Measurements from ENCODE around the gene MPPED1. TPM values are rescaled to one million over a fixed set of nuclear protein-coding genes. Genes with fewer than 3 reads are reported as not detected.

MPPED1 gene
- total RNA-seq, 1 experiment from 2014 or later = 0.28 TPM

GRCh38 chr22:43481568-43482317, 69.9 kb downstream of the MPPED1 start:
- Histone ChIP-seq H3K56ac (ENCODE audit: insufficient read length, low read depth, low read length) (no peak overlapping the region), H2BK5ac (ENCODE audit: insufficient read length, low read length) (no peak overlapping the region), H3T11ph (ENCODE audit: low read length) (no peak overlapping the region), H4K8ac (replicated peaks; ENCODE audit: insufficient read length, low read depth, low read length) (no peak overlapping the region), H2AFZ (ENCODE audit: low read length) (no peak overlapping the region), H3K27ac (ENCODE audit: insufficient read length, low read depth, low read length) (no peak overlapping the region), H3K4me2 (ENCODE audit: insufficient read depth, insufficient read length, low read length) (peak overlapping the region; percentile 12), H3K23ac (ENCODE audit: insufficient read length, low read depth, low read length) (no peak overlapping the region), H3K27me3 (ENCODE audit: insufficient read depth, low read length) (no peaks in the 10 kb centered on the region), H3K18ac (ENCODE audit: insufficient read length, low read depth, low read length) (no peak overlapping the region), H4K91ac (ENCODE audit: insufficient read length, low read depth, low read length) (no peak overlapping the region), H3K9me3 (ENCODE audit: control insufficient read depth, low read depth, low read length) (no peaks in the 10 kb centered on the region), H3K4ac (ENCODE audit: low read depth, low read length) (no peak overlapping the region), H2BK12ac (ENCODE audit: insufficient read length, low read depth, low read length) (no peak overlapping the region), H2AK5ac (ENCODE audit: insufficient read length, low read length) (no peak overlapping the region), H3K9ac (ENCODE audit: extremely low read depth, insufficient read length, low read length) (no peak overlapping the region), H3K14ac (ENCODE audit: insufficient read depth, low read length) (no peak overlapping the region), H2BK20ac (ENCODE audit: low read depth, low read length, poor library complexity, severe bottlenecking) (no peak overlapping the region), H3K23me2 (ENCODE audit: insufficient read length, low read depth, low read length, poor library complexity, severe bottlenecking) (no peaks in the 10 kb centered on the region), H2BK15ac (ENCODE audit: low read depth, low read length) (no peak overlapping the region), H4K20me1 (ENCODE audit: control insufficient read depth, insufficient read depth, insufficient read length) (no peaks in the 10 kb centered on the region), H4K5ac (ENCODE audit: insufficient read length, low read depth, low read length) (no peak overlapping the region), H3K79me2 (ENCODE audit: insufficient read depth, low read length) (no peaks in the 10 kb centered on the region), H2BK120ac (ENCODE audit: low read depth, low read length, poor library complexity, severe bottlenecking) (no peak overlapping the region), H3K79me1 (ENCODE audit: insufficient read depth, low read depth, low read length, poor library complexity, severe bottlenecking) (no peaks in the 10 kb centered on the region), H3K4me1 (ENCODE audit: insufficient read depth, low read length) (no peaks in the 10 kb centered on the region)
- no peak overlapping the region for H3K4me3 Mint-ChIP-seq
- H3K4me1 Mint-ChIP-seq = peaks cover 11 to 14% of the 10 kb centered on the region in 2 experiments
- DNase-seq = no peak
- H3K9me3 Mint-ChIP-seq = no peaks in the 10 kb centered on the region
- no peak overlapping the region; a peak in 1 of 7 replicates for H3K27ac Mint-ChIP-seq
- H3K27me3 Mint-ChIP-seq (ENCODE audit: low read depth) = peaks cover 6% of the 10 kb centered on the region
- TF ChIP-seq, protein P1, sequence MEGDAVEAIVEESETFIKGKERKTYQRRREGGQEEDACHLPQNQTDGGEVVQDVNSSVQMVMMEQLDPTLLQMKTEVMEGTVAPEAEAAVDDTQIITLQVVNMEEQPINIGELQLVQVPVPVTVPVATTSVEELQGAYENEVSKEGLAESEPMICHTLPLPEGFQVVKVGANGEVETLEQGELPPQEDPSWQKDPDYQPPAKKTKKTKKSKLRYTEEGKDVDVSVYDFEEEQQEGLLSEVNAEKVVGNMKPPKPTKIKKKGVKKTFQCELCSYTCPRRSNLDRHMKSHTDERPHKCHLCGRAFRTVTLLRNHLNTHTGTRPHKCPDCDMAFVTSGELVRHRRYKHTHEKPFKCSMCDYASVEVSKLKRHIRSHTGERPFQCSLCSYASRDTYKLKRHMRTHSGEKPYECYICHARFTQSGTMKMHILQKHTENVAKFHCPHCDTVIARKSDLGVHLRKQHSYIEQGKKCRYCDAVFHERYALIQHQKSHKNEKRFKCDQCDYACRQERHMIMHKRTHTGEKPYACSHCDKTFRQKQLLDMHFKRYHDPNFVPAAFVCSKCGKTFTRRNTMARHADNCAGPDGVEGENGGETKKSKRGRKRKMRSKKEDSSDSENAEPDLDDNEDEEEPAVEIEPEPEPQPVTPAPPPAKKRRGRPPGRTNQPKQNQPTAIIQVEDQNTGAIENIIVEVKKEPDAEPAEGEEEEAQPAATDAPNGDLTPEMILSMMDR (conservative IDR thresholded peaks at IDR 0.05) = 0 out of 3 replicates have a peak, but pooled peaks have one; percentile 22
- H3K36me3 Mint-ChIP-seq (ENCODE audit: insufficient read depth in 1 of 3, low read depth in 3 of 3) = no peaks in the 10 kb centered on the region
- no CpG with 5 or more reads among the region's 18 CpGs for WGBS (ENCODE audit: extremely low coverage, insufficient read length, low lambda C conversion rate)

Measured in H9 (cell line).